Pancreas (tissue), 10 donors: ENCODE results near the gene PRIMA1. TPM values are rescaled to one million over a fixed set of nuclear protein-coding genes. Genes with fewer than 3 reads are reported as not detected.

Source experiments
- ATAC-seq, 4 donors: fragments of 200-7000 bp; cut with Tn5 transposase; one replicate each; pipeline versions ENCODE4 v1.8.0 to v1.9.1; 2020; ENCODE audit warnings: mild to moderate bottlenecking in 4 of 4, moderate library complexity in 4 of 4
- DNase-seq, 6 donors: peaks; one replicate each; pipeline ENCODE4 v3.0.0-alpha.2; 2020
- FAIRE-seq: peaks from 2 replicates; lab custom pipeline; 2012; peaks lifted over from hg19 to GRCh38; lab: Jason Lieb, UNC
- H3K27ac ChIP-seq, 4 donors: fragments of 200-600 bp; sonication (generic); 1 replicate in 3 of 4; 2 replicates in 1 of 4; pipeline versions ENCODE4 v1.5.0 to v1.8.0; 2020
- H3K27me3 ChIP-seq, 4 donors: fragments of 200-600 bp; one replicate each; pipeline ENCODE4 v1.8.0; 2021
- H3K36me3 ChIP-seq, 3 donors: fragments of 200-600 bp; sonication (generic) in 1 of 3; one replicate each; pipeline versions ENCODE4 v1.5.0 to v1.8.0; 2020 to 2021
- H3K4me1 ChIP-seq, 3 donors: fragments of 200-600 bp; one replicate each; pipeline ENCODE4 v1.8.0; 2021
- H3K4me3 ChIP-seq, 4 donors: fragments of 200-600 bp; sonication (generic) in 2 of 4; one replicate each; pipeline versions ENCODE4 v1.5.0 to v1.8.0; 2020 to 2021
- H3K9me3 ChIP-seq, 4 donors: fragments of 200-600 bp; one replicate each; pipeline ENCODE4 v1.8.0; 2021
- CTCF ChIP-seq, 4 donors: fragments of 200-600 bp; sonication (generic) in 3 of 4; IDR thresholded peaks; one replicate each; pipeline versions ENCODE4 v1.5.0 to v1.8.0; 2021; ENCODE audit warnings: antibody characterized with exemption in 4 of 4
- WGBS, 2 donors: extraction: QIAGEN DNeasy Blood & Tissue Kit; methylation state at CpG; one replicate each; pipeline ENCODE4 v1.1.7; 2013; 5-methylcytosine and 5-hydroxymethylcytosine counted together
- intact Hi-C, 3 donors: fragments of 100-400 bp; cut with DNase I; formaldehyde crosslinking; loops; one replicate each; pipeline versions ENCODE4 v1.11.1 to v1.14.2; 2022
- polyA plus RNA-seq, 2 donors: library from polyadenylated mRNA; stranded (reverse); fragments of 200-250 nt; gene quantifications; one replicate each; pipeline ENCODE4 v1.2.3, GENCODE V29; 2013
- total RNA-seq, 6 donors: library from RNA; stranded (reverse); fragmentation: NEBNext Ultra II Directional in 4 of 6; extraction: Animal tissue kit (Norgen Biotek cat#: 25700) in 4 of 6; gene quantifications; one replicate each; pipeline versions ENCODE4 v1.2.1 to v1.2.4, GENCODE V29; 2021 to 2023
- donor health status: healthy with polysubstance abuse.
- donor health status: DM: no; HTN: no; CAD: no; lungs with moderate emphysema.
- donor health status: DM: no; HTN: no; CAD: no.
- donor health status: control.
- donor health status: control.
- donor health status: Bipolar disorder and iron deficiency.
- donor health status: DM: yes; HTN: yes; CAD: no.
- donor health status: DM: no; HTN: no; CAD: no.
- donor health status: DM: no; HTN: no; CAD: no.
- donor health status: DM: yes; HTN: yes; CAD: no.

PRIMA1 gene
- total and polyA plus RNA-seq, 8 donors: 0.27 to 0.61 (median 0.33) TPM

- Histone ChIP-seq H3K9me3 (no peaks in the 10 kb centered on the region), H3K36me3 (no peaks in the 10 kb centered on the region), H3K4me1 (no peaks in the 10 kb centered on the region), H3K27ac (no peak overlapping the region), H3K4me3 (peak overlapping the region in 2 of 4 donors; percentile 21 to 41), H3K27me3 (no peaks in the 10 kb centered on the region)
- WGBS, 2 donors: 23 to 31% methylated on average over 29 of the region's 29 CpGs
- no peak for TF ChIP-seq CTCF (IDR thresholded peaks at IDR 0.05)
- DNase-seq: no peak
- ATAC-seq: peak in 2 of 4 donors; percentile 10 to 15
- intact Hi-C loops: no loop called here
- FAIRE-seq: no peak
Measured at GRCh38 chr14:93789228-93790130, 1.2 kb upstream of the PRIMA1 start.

- no peak overlapping the region for H3K27ac ChIP-seq
- H3K9me3 ChIP-seq: no peaks in the 10 kb centered on the region
- no peak for TF ChIP-seq CTCF (IDR thresholded peaks at IDR 0.05)
- DNase-seq (peak in 1 of 6 donors; percentile 58), FAIRE-seq (no peak), ATAC-seq (peak; percentile 38 to 88 (median 84))
- H3K27me3 ChIP-seq: no peaks in the 10 kb centered on the region
- no peaks in the 10 kb centered on the region for H3K36me3 ChIP-seq
- H3K4me1 ChIP-seq: no peaks in the 10 kb centered on the region
- intact Hi-C loops: no loop called here
- 0 to 1% methylated on average over 63 to 79 of the region's 79 CpGs for WGBS, 2 donors
- H3K4me3 ChIP-seq: peak overlapping the region; percentile 7 to 41 (median 24)
Measured at GRCh38 chr14:93788543-93789227, 400 bp upstream of the PRIMA1 start.

GRCh38 chr14:93787465-93788292 lies 606 bp downstream of the PRIMA1 start:
- Histone ChIP-seq H3K4me1 (no peaks in the 10 kb centered on the region), H3K4me3 (no peak overlapping the region), H3K9me3 (no peaks in the 10 kb centered on the region), H3K27ac (no peak overlapping the region), H3K27me3 (no peaks in the 10 kb centered on the region), H3K36me3 (no peaks in the 10 kb centered on the region)
- WGBS, 2 donors: 10 to 11% methylated on average over 49 to 52 of the region's 52 CpGs
- TF ChIP-seq CTCF (IDR thresholded peaks at IDR 0.05): no peak
- DNase-seq: peak in 1 of 6 donors; percentile 64
- intact Hi-C loops: no loop called here
- ATAC-seq: no peak
- no peak for FAIRE-seq

- Histone ChIP-seq H3K4me3 (no peak overlapping the region), H3K4me1 (no peaks in the 10 kb centered on the region), H3K36me3 (no peaks in the 10 kb centered on the region), H3K27ac (no peak overlapping the region), H3K9me3 (no peaks in the 10 kb centered on the region), H3K27me3 (no peaks in the 10 kb centered on the region)
- WGBS, 2 donors: 38 to 41% methylated on average over 4 of the region's 4 CpGs
- no peak for FAIRE-seq
- DNase-seq: no peak
- no peak for TF ChIP-seq CTCF (IDR thresholded peaks at IDR 0.05)
- no peak for ATAC-seq
- intact Hi-C loops: no loop called here
Measured at GRCh38 chr14:93785423-93785822, 2.9 kb downstream of the PRIMA1 start.
